ENCODE data around the gene STAT5B. TPM values are rescaled to one million over a fixed set of nuclear protein-coding genes. Genes with fewer than 3 reads are reported as not detected.

Gene STAT5B
- polyA plus RNA-seq, 1 experiment, result 34.0 TPM

DNA sequence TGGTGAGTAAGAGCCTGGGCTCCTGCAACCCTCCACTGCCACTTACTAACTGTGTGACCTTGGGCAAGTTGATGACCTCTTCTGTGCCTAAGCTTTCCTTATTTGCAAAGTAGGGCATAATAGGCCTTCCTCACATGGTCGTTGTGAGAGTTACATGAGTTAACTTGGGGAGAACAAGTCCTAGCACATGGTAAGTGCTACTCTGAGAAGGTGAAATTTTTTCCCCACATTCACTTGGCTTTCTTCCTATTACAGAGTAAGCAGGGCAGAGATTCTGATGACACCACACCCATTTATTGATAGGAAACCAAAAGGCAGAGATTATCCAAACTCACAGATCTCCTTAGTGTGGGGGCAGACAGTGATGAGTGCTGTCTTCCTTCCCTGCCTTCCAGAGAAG is 96.9 kb downstream of the STAT5B start:
- Histone ChIP-seq H3K27me3 (ENCODE audit: control insufficient read depth, insufficient read depth, low read length) (peaks cover 41% of the 10 kb centered on the region), H3K4me3 (ENCODE audit: low read depth, low read length) (no peak overlapping the region)
- POLR2A ChIA-PET, result no interaction called here

DNA sequence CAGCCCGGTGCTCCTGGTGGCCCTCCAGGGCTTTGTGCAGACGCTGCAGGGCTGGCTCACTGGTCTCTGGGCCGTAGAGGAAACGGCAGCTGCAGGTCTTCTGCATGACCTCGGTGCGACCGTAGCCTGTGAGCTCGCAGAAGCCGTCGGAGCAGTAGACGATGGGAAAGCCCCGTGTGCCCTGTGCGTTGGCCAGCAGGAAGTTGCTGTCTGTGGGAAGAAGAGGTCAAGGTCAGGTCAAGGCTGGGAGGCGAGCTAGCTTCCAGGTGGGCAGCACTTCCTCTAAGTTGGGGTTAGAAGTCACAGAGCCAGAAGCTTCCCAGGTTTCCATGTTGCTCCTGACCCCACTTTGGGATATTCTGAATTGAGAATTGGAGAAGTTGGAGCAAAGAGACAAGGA is 97.4 kb downstream of the STAT5B start:
- DNase-seq (ENCODE audit: low read depth, low spot score), result no peak
- Histone ChIP-seq H3K27me3 (ENCODE audit: control insufficient read depth, insufficient read depth, low read length) (peaks cover 44% of the 10 kb centered on the region), H3K27ac (ENCODE audit: low read depth, low read length) (no peak overlapping the region), H3K4me3 (ENCODE audit: low read depth, low read length) (no peak overlapping the region), H3K9me3 (ENCODE audit: control insufficient read depth, insufficient read depth, low read length) (peaks cover 4% of the 10 kb centered on the region; the same call in 1 of the 2 replicates)
- ChIA-PET POLR2A (no interaction called here), CTCF (no interaction called here)
- TF ChIP-seq, protein P1, sequence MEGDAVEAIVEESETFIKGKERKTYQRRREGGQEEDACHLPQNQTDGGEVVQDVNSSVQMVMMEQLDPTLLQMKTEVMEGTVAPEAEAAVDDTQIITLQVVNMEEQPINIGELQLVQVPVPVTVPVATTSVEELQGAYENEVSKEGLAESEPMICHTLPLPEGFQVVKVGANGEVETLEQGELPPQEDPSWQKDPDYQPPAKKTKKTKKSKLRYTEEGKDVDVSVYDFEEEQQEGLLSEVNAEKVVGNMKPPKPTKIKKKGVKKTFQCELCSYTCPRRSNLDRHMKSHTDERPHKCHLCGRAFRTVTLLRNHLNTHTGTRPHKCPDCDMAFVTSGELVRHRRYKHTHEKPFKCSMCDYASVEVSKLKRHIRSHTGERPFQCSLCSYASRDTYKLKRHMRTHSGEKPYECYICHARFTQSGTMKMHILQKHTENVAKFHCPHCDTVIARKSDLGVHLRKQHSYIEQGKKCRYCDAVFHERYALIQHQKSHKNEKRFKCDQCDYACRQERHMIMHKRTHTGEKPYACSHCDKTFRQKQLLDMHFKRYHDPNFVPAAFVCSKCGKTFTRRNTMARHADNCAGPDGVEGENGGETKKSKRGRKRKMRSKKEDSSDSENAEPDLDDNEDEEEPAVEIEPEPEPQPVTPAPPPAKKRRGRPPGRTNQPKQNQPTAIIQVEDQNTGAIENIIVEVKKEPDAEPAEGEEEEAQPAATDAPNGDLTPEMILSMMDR (IDR thresholded peaks at IDR 0.05; ENCODE audit: low read depth, low read length), result no peak

More for the DNA sequence above, 96.9 kb downstream of the STAT5B start:
- H3K27ac ChIP-seq (ENCODE audit: low read depth, low read length), result no peak overlapping the region
- TF ChIP-seq, protein P1 (IDR thresholded peaks at IDR 0.05; ENCODE audit: low read depth, low read length), result no peak
- CTCF ChIA-PET, result no interaction called here
- no peak for DNase-seq (ENCODE audit: low read depth, low spot score)
- peaks cover 4% of the 10 kb centered on the region; the same call in 1 of the 2 replicates for H3K9me3 ChIP-seq (ENCODE audit: control insufficient read depth, insufficient read depth, low read length)

DNA sequence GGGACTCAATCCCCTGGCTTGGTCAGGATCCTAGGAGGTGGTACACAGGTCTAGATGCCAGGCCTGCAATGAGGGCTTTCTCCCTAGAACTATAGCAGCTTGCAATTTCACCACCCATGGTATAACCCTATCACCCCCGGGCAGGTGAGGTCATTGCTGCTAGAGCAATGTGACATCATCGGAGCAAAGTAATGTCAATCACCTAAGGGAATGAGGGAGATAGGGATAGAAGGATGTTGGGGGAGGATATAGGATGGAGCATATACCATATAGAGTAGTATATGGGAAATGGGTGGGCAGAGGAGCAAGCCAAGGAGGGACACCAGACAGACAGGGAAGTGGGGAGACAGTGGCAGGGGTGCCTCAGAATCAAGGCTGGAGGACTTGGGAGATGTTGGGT is 98.5 kb downstream of the STAT5B start:
- CTCF ChIA-PET, result no interaction called here

DNA sequence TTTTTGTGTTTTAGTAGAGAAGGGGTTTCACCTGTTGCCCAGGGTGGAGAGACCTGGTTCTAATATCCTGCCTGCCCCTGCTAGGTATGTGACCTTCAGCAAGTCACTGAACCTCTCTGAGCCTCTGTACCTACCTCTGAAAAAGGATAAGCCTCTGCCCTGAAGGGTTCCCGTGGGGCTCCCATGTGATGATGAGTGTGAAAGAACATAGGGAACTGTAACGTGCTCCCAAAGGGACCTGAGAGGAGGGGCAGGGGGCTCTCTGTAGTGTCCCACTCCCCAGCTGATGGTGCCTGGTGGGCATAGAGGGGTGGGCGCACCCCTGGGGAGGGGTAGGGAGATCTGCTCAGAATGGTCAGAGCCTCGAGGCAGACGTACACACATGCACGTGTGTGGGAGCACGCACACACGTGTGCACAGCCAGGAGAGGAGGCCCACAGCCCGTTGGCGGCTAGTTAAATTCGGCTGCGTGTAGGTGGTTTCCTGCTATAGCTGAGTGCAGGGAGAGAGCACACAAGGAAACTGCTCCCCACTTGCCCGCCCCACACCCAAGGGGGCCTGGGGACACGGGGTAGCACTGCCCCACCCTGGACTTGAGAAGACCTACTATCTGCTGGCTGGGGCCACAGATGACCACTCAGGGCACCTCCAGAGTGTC is 101.9 kb downstream of the STAT5B start:
- Histone ChIP-seq H3K27me3 (ENCODE audit: control insufficient read depth, insufficient read depth, low read length) (peaks cover 36% of the 10 kb centered on the region), H3K9me3 (ENCODE audit: control insufficient read depth, insufficient read depth, low read length) (no peaks in the 10 kb centered on the region; the same call in 1 of the 2 replicates), H3K27ac (ENCODE audit: low read depth, low read length) (no peak overlapping the region), H3K4me3 (ENCODE audit: low read depth, low read length) (no peak overlapping the region)
- POLR2A ChIA-PET, result interaction anchor here (0.7 kb wide), 1 partner anchor 106 kb away, joined by 8 read pairs; no protein-coding TSS in a partner anchor
- no peak for DNase-seq (ENCODE audit: low read depth, low spot score)
- CTCF ChIA-PET, result no interaction called here
- TF ChIP-seq, protein P1 (IDR thresholded peaks at IDR 0.05; ENCODE audit: low read depth, low read length), result no peak

More for the DNA sequence above, 98.5 kb downstream of the STAT5B start:
- no peak for DNase-seq (ENCODE audit: low read depth, low spot score)
- no peak overlapping the region for H3K4me3 ChIP-seq (ENCODE audit: low read depth, low read length)
- H3K27ac ChIP-seq (ENCODE audit: low read depth, low read length), result no peak overlapping the region
- TF ChIP-seq, protein P1 (IDR thresholded peaks at IDR 0.05; ENCODE audit: low read depth, low read length), result no peak
- peaks cover 4% of the 10 kb centered on the region; the same call in 1 of the 2 replicates for H3K9me3 ChIP-seq (ENCODE audit: control insufficient read depth, insufficient read depth, low read length)
- POLR2A ChIA-PET, result interaction anchor here (0.7 kb wide), 1 partner anchor 73 kb away, joined by 3 read pairs; no protein-coding TSS in a partner anchor
- H3K27me3 ChIP-seq (ENCODE audit: control insufficient read depth, insufficient read depth, low read length), result peaks cover 48% of the 10 kb centered on the region

DNA sequence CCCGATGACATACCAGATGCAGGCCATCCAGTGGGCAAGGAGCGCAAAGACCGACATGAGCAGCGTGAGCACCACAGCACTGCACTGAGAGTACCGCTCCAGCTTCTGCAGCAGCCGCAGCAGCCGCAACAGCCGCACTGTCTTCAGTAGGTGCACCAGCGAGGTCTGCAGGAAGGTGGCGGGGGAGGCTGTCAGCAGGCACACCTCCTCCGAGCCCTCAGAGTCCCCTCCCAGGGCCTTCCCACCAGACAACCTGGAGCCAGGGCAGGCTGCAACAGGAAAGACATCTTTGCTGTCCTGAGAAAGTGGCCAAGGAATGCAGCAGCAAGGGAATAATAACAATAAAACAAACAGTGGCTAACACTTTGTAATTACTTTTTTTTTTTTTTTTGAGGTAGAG is 104.4 kb downstream of the STAT5B start:
- peaks cover 28% of the 10 kb centered on the region for H3K27me3 ChIP-seq (ENCODE audit: control insufficient read depth, insufficient read depth, low read length)
- H3K27ac ChIP-seq (ENCODE audit: low read depth, low read length), result no peak overlapping the region
- TF ChIP-seq, protein P1 (IDR thresholded peaks at IDR 0.05; ENCODE audit: low read depth, low read length), result no peak
- no peak for DNase-seq (ENCODE audit: low read depth, low spot score)
- ChIA-PET POLR2A (interaction anchor here (0.6 kb wide), 1 partner anchor 568 kb away, joined by 3 read pairs; no protein-coding TSS in a partner anchor), CTCF (interaction anchor here (0.6 kb wide), 1 partner anchor 71 kb away, joined by 3 read pairs; no protein-coding TSS in a partner anchor)
- H3K9me3 ChIP-seq (ENCODE audit: control insufficient read depth, insufficient read depth, low read length), result no peaks in the 10 kb centered on the region; the same call in 1 of the 2 replicates
- no peak overlapping the region for H3K4me3 ChIP-seq (ENCODE audit: low read depth, low read length)
